A673 (cell line): ENCODE measurements around the gene PIEZO1. TPM values are rescaled to one million over a fixed set of nuclear protein-coding genes. Genes with fewer than 3 reads are reported as not detected.

Experiments
- BruUV-seq: library from RNA; stranded (reverse); fragments of 400-500 nt; replicated peaks from 2 replicates; lab custom pipeline; 2021; lab: Mats Ljungman, UMichigan
- CTCF ChIA-PET: fragments of 300-600 bp; sonication (Branson Sonifier 250); formaldehyde crosslinking; loops from one replicate; lab custom pipeline; 2022; ENCODE audit warnings: antibody characterized with exemption; lab: Charles Lee
- POLR2A ChIA-PET: fragments of 300-600 bp; sonication (Branson Sonifier 250); formaldehyde crosslinking; loops from one replicate; lab custom pipeline; 2022; ENCODE audit warnings: antibody characterized with exemption; ENCODE audit not compliant: low non-redundant PET; lab: Charles Lee
- DNase-seq: peaks from one replicate; pipeline ENCODE4 v3.0.0-alpha.2; 2015; ENCODE audit warnings: low spot score
- H3K27ac ChIP-seq: fragments of 200-600 bp; sonication (generic); 2 replicates; pipeline ENCODE4 v1.5.1; 2016; ENCODE audit warnings: mixed run types, low read depth, mild to moderate bottlenecking, mixed read lengths, antibody characterized with exemption, low read length; ENCODE audit not compliant: poor library complexity, severe bottlenecking
- H3K27me3 ChIP-seq: fragments of 200-600 bp; sonication (generic); replicated peaks from 2 replicates; pipeline ENCODE4 v1.6.1; 2017; ENCODE audit warnings: mixed run types, low read depth, mild to moderate bottlenecking, mixed read lengths, antibody characterized with exemption, low read length; ENCODE audit not compliant: insufficient read depth, poor library complexity
- H3K36me3 ChIP-seq: fragments of 200-600 bp; sonication (generic); 2 replicates; pipeline ENCODE4 v1.6.1; 2016; ENCODE audit warnings: mixed run types, mild to moderate bottlenecking, mixed read lengths, antibody characterized with exemption, low read length; ENCODE audit not compliant: insufficient read depth, poor library complexity, severe bottlenecking
- H3K4me1 ChIP-seq: fragments of 200-600 bp; sonication (generic); 2 replicates; pipeline ENCODE4 v1.6.1; 2017; ENCODE audit warnings: mixed run types, mild to moderate bottlenecking, mixed read lengths, antibody characterized with exemption, low read length; ENCODE audit not compliant: insufficient read depth, poor library complexity, severe bottlenecking
- H3K4me3 ChIP-seq: fragments of 200-600 bp; sonication (generic); 2 replicates; pipeline ENCODE4 v1.5.1; 2016; ENCODE audit warnings: low read depth, mixed run types, mild to moderate bottlenecking, mixed read lengths, low read length; ENCODE audit not compliant: poor library complexity, severe bottlenecking
- H3K9me3 ChIP-seq: fragments of 200-600 bp; sonication (generic); 2 replicates; pipeline ENCODE4 v1.6.1; 2016; ENCODE audit warnings: mixed run types, low read depth, mild to moderate bottlenecking, mixed read lengths, antibody characterized with exemption, low read length; ENCODE audit not compliant: poor library complexity, severe bottlenecking
- CTCF ChIP-seq: fragments of 300-800, 200-600 bp; sonication (generic); conservative IDR thresholded peaks from 2 replicates; pipeline ENCODE4 v1.5.1; 2017; ENCODE audit warnings: low read depth, mild to moderate bottlenecking, antibody characterized with exemption, low read length, moderate library complexity, mixed read lengths
- EZH2 ChIP-seq: fragments of 200-600 bp; sonication (generic); IDR thresholded peaks from 2 replicates; pipeline ENCODE4 v1.6.1; 2017; ENCODE audit warnings: borderline replicate concordance, low read depth, mild to moderate bottlenecking, mixed read lengths, antibody characterized with exemption, low read length; ENCODE audit not compliant: poor library complexity, severe bottlenecking
- intact Hi-C: fragments of 100-400 bp; cut with micrococcal nuclease; formaldehyde crosslinking; loops from one replicate; pipeline ENCODE4 v1.10.0; 2022; ENCODE audit not compliant: unreplicated experiment
- total RNA-seq: library from RNA; stranded (reverse); gene quantifications from 2 replicates; pipeline ENCODE4 v1.2.3, GENCODE V29; 2021

PIEZO1 gene
- total RNA-seq, 1 experiment from 2014 or later = 174 TPM

- no TSS peak for BruUV-seq
- H3K27ac ChIP-seq = no peak overlapping the region
- H3K4me3 ChIP-seq = no peak overlapping the region
- no peak for DNase-seq
- intact Hi-C loops = no loop called here
- POLR2A ChIA-PET = interaction anchor here (0.6 kb wide), 1 partner anchor 9 kb away, joined by 13 read pairs; no protein-coding TSS in a partner anchor
- TF ChIP-seq CTCF (no peak), EZH2 (no peak)
- H3K36me3 ChIP-seq = no peaks in the 10 kb centered on the region
- no peaks in the 10 kb centered on the region for H3K27me3 ChIP-seq
- H3K9me3 ChIP-seq = no peaks in the 10 kb centered on the region
- H3K4me1 ChIP-seq = peaks cover 11% of the 10 kb centered on the region
- CTCF ChIA-PET = interaction anchor here (0.7 kb wide), 1 partner anchor 1208 kb away, joined by 30 read pairs; no protein-coding TSS in a partner anchor
These were observed 8.4 kb upstream of the PIEZO1 start for GRCh38 chr16:88793251-88793954.

- DNase-seq = no peak
- Histone ChIP-seq H3K4me3 (no peak overlapping the region), H3K4me1 (peaks cover 11% of the 10 kb centered on the region), H3K27me3 (no peaks in the 10 kb centered on the region), H3K27ac (no peak overlapping the region), H3K9me3 (no peaks in the 10 kb centered on the region), H3K36me3 (no peaks in the 10 kb centered on the region)
- ChIA-PET POLR2A (interaction anchor here (0.6 kb wide), 1 partner anchor 10 kb away, joined by 13 read pairs; no protein-coding TSS in a partner anchor), CTCF (interaction anchor here (0.7 kb wide), 1 partner anchor 1209 kb away, joined by 30 read pairs; no protein-coding TSS in a partner anchor)
- no TSS peak for BruUV-seq
- TF ChIP-seq EZH2 = no peak
- TF ChIP-seq CTCF = no peak
- intact Hi-C loops = no loop called here
These were observed 7.7 kb upstream of the PIEZO1 start for GRCh38 chr16:88792668-88793250.

GRCh38 chr16:88792078-88792550, 7.1 kb upstream of the PIEZO1 start:
- no TSS peak for BruUV-seq
- intact Hi-C loops = no loop called here
- Histone ChIP-seq H3K27ac (no peak overlapping the region), H3K27me3 (no peaks in the 10 kb centered on the region), H3K4me3 (no peak overlapping the region), H3K4me1 (peaks cover 11% of the 10 kb centered on the region), H3K9me3 (no peaks in the 10 kb centered on the region), H3K36me3 (no peaks in the 10 kb centered on the region)
- CTCF ChIA-PET = no interaction called here
- POLR2A ChIA-PET = no interaction called here
- TF ChIP-seq EZH2 (no peak), CTCF (no peak)
- no peak for DNase-seq
